22Rv1 (cell line): Measurements from ENCODE around the gene OR2T34.

ENCODE experiments used
- H3K27ac ChIP-seq: fragments of 450-650 bp; 2 replicates; pipeline ENCODE4 v1.5.1; 2017
- ZFX ChIP-seq: fragments of 450-650 bp; IDR thresholded peaks from 2 replicates; pipeline ENCODE4 v1.6.1; 2017; ENCODE audit warnings: antibody characterized with exemption, borderline replicate concordance
- TF ChIP-seq, protein P1 (sequence below): fragments of 450-650 bp; IDR thresholded peaks from 2 replicates; pipeline ENCODE4 v1.5.1; 2017; ENCODE audit warnings: mild to moderate bottlenecking

The OR2T34 gene

GRCh38 chr1:248599396-248599795 is 24.8 kb upstream of the OR2T34 start:
- TF ChIP-seq ZFX = no peak
- TF ChIP-seq, protein P1, sequence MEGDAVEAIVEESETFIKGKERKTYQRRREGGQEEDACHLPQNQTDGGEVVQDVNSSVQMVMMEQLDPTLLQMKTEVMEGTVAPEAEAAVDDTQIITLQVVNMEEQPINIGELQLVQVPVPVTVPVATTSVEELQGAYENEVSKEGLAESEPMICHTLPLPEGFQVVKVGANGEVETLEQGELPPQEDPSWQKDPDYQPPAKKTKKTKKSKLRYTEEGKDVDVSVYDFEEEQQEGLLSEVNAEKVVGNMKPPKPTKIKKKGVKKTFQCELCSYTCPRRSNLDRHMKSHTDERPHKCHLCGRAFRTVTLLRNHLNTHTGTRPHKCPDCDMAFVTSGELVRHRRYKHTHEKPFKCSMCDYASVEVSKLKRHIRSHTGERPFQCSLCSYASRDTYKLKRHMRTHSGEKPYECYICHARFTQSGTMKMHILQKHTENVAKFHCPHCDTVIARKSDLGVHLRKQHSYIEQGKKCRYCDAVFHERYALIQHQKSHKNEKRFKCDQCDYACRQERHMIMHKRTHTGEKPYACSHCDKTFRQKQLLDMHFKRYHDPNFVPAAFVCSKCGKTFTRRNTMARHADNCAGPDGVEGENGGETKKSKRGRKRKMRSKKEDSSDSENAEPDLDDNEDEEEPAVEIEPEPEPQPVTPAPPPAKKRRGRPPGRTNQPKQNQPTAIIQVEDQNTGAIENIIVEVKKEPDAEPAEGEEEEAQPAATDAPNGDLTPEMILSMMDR = no peak
- no peak overlapping the region for H3K27ac ChIP-seq

GRCh38 chr1:248597589-248597988 is 23.0 kb upstream of the OR2T34 start, which contains the start of gene OR2T10:
OR2T10 (minus strand) TSS chr1:248597700; CDS start chr1:248593768, 3,932 bp downstream.
- H3K27ac ChIP-seq = no peak within 1 kb of the TSS
- TF ChIP-seq, protein P1 = no peak
- no peak for TF ChIP-seq ZFX

- no peak overlapping the region for H3K27ac ChIP-seq
- TF ChIP-seq ZFX = no peak
- TF ChIP-seq, protein P1 = no peak
These were observed 22.1 kb upstream of the OR2T34 start for GRCh38 chr1:248596615-248597014.

- no peak overlapping the region for H3K27ac ChIP-seq
- no peak for TF ChIP-seq ZFX
- TF ChIP-seq, protein P1 = no peak
These were observed 18.7 kb upstream of the OR2T34 start for GRCh38 chr1:248593226-248593625.

DNA sequence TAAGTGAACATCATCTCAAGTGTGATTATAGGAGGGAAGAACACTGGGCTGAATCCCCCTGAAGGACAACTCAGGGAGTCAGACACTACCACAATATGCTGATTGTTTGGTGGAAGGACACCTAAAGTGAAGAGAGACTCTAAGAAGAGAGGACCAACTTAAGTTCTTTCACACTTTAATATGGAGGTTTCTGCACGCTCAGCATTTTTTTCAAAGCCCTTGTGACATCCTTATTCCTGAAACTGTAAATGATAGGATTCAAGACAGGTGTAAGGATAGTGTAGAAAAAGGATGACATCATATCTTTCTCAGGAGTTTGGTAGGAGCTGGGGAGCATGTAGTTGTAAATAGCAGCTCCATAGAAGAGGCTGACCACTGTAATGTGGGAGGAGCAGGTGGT is 18.1 kb upstream of the OR2T34 start:
- TF ChIP-seq, protein P1 = no peak
- no peak for TF ChIP-seq ZFX
- H3K27ac ChIP-seq = no peak overlapping the region

DNA sequence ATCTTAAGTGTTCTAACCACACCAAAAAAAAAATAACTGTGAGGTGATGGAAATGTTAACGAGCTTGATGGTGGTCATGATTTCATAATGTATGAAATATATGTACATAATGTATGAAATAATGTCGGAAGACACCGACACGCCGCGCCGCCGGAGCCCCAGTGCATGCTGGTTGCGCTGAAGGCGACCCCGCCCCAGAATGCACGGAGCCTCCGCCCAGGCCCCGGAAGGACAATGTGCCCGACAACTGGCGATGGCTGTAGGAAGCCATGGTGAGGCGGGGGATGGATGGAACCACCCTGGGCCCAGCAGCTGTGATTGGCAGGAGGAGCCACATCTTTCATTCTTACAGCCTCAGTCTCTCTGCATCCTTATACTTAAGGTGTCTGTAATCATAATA is 15.5 kb upstream of the OR2T34 start:
- TF ChIP-seq, protein P1 = no peak
- TF ChIP-seq ZFX = no peak

GRCh38 chr1:248589334-248589733 is 14.8 kb upstream of the OR2T34 start:
- no peak overlapping the region for H3K27ac ChIP-seq
- TF ChIP-seq, protein P1 = no peak
- no peak for TF ChIP-seq ZFX

More for the DNA sequence above, 15.5 kb upstream of the OR2T34 start:
- H3K27ac ChIP-seq = no peak overlapping the region
